Fibroblast of skin of back (primary cell): ENCODE results near the gene LSM3.
A peak's percentile ranks its signal among the peaks of the same experiment; 100 is the strongest.

ENCODE experiments used
- DNase-seq: peaks from one replicate; pipeline ENCODE4 v3.0.0-alpha.2; 2013

Gene LSM3

GRCh38 chr3:14201940-14202684 lies 23.5 kb downstream of the LSM3 start:
- DNase-seq, result no peak

GRCh38 chr3:14202874-14203520 lies 24.4 kb downstream of the LSM3 start:
- no peak for DNase-seq

GRCh38 chr3:14203521-14204079 lies 25.0 kb downstream of the LSM3 start:
- DNase-seq, result peak; percentile 79

GRCh38 chr3:14204515-14205284 lies 26.1 kb downstream of the LSM3 start:
- DNase-seq, result no peak

GRCh38 chr3:14206548-14207177 lies 28.0 kb downstream of the LSM3 start:
- no peak for DNase-seq

- DNase-seq, result no peak
Observed at GRCh38 chr3:14208168-14208567, 29.6 kb downstream of the LSM3 start.

GRCh38 chr3:14208977-14209394 lies 30.4 kb downstream of the LSM3 start:
- peak; percentile 54 for DNase-seq

- no peak for DNase-seq
Observed at GRCh38 chr3:14209581-14210289, 31.1 kb downstream of the LSM3 start.

GRCh38 chr3:14210290-14210688 lies 31.7 kb downstream of the LSM3 start:
- no peak for DNase-seq

- peak; percentile 98 for DNase-seq
Observed at GRCh38 chr3:14210843-14211594, 32.4 kb downstream of the LSM3 start.

GRCh38 chr3:14211621-14212020 lies 33.0 kb downstream of the LSM3 start:
- DNase-seq, result peak; percentile 55

GRCh38 chr3:14212032-14212431 lies 33.4 kb downstream of the LSM3 start:
- no peak for DNase-seq

GRCh38 chr3:14213066-14213774 lies 34.6 kb downstream of the LSM3 start:
- no peak for DNase-seq

GRCh38 chr3:14214764-14215163 lies 36.1 kb downstream of the LSM3 start:
- no peak for DNase-seq

- DNase-seq, result peak; percentile 51
Observed at GRCh38 chr3:14216257-14217048, 37.8 kb downstream of the LSM3 start.

- DNase-seq, result no peak
Observed at GRCh38 chr3:14218355-14218754, 39.7 kb downstream of the LSM3 start.

- DNase-seq, result no peak
Observed at GRCh38 chr3:14220933-14221332, 42.3 kb downstream of the LSM3 start.

GRCh38 chr3:14221902-14222301 lies 43.3 kb downstream of the LSM3 start:
- no peak for DNase-seq

GRCh38 chr3:14222457-14222856 lies 43.8 kb downstream of the LSM3 start:
- DNase-seq, result peak; percentile 60
